WI38 (cell line): ENCODE measurements around the gene GNAZ.

Experiments used
- H3K4me3 ChIP-seq: 2 replicates; pipeline ENCODE4 v1.5.1; 2011; ENCODE audit warnings: low read depth, mild to moderate bottlenecking, control low read depth, low read length
- CTCF ChIP-seq: IDR thresholded peaks from 2 replicates; pipeline ENCODE4 v1.5.1; 2012; ENCODE audit warnings: low read depth, mild to moderate bottlenecking, control low read depth, low read length

GNAZ gene

GRCh38 chr22:23138584-23139435 is 68.5 kb downstream of the GNAZ start:
- no peak for TF ChIP-seq CTCF
- H3K4me3 ChIP-seq, result no peak overlapping the region

- no peak overlapping the region for H3K4me3 ChIP-seq
- TF ChIP-seq CTCF, result no peak
Measured at GRCh38 chr22:23140385-23140784, 70.1 kb downstream of the GNAZ start.

- no peak overlapping the region for H3K4me3 ChIP-seq
- TF ChIP-seq CTCF, result no peak
Measured at GRCh38 chr22:23142546-23143105, 72.3 kb downstream of the GNAZ start.

- no peak overlapping the region for H3K4me3 ChIP-seq
- TF ChIP-seq CTCF, result no peak
Measured at GRCh38 chr22:23143119-23143518, 72.8 kb downstream of the GNAZ start.

- no peak overlapping the region for H3K4me3 ChIP-seq
- no peak for TF ChIP-seq CTCF
Measured at GRCh38 chr22:23144432-23144831, 74.1 kb downstream of the GNAZ start.

- TF ChIP-seq CTCF, result no peak
- H3K4me3 ChIP-seq, result peak within 1 kb of the TSS; percentile 63
Measured at GRCh38 chr22:23144932-23145877, 74.9 kb downstream of the GNAZ start, which contains the start of gene RAB36. Gene RAB36 (plus strand): TSS chr22:23145477. CDS start chr22:23146617, 1,140 bp downstream.
